Dedifferentiated amniotic fluid mesenchymal stem cell (primary cell): ENCODE results near the gene HAPSTR1.

Experiments used
- DNase-seq: peaks from one replicate; pipeline ENCODE4 v3.0.0-alpha.2; 2016; ENCODE audit errors: extremely low spot score

HAPSTR1 gene

GRCh38 chr16:9123401-9123800, 32.0 kb downstream of the HAPSTR1 start:
- DNase-seq = no peak

GRCh38 chr16:9123871-9124270, 32.4 kb downstream of the HAPSTR1 start:
- no peak for DNase-seq

DNA sequence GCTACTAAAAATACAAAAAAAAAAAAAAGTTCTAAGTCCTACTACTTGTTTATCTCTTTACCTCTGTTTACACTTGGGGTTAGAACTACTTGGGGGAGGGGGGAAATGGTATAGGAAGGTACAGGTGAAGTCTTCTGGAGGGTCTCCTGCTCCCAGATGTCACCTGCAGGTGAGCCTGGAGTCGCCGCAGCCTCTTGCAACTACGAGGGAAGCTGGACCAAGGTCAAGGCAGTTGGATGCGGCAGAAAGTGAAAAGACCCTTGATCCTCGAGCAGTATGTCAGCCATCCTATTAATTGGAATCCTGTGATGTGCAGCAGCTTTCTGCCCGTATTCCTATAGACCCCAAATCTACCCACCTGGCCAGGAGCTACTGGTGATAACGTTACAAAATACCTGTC, 33.0 kb downstream of the HAPSTR1 start:
- no peak for DNase-seq

GRCh38 chr16:9124908-9125584, 33.6 kb downstream of the HAPSTR1 start:
- DNase-seq = no peak

DNA sequence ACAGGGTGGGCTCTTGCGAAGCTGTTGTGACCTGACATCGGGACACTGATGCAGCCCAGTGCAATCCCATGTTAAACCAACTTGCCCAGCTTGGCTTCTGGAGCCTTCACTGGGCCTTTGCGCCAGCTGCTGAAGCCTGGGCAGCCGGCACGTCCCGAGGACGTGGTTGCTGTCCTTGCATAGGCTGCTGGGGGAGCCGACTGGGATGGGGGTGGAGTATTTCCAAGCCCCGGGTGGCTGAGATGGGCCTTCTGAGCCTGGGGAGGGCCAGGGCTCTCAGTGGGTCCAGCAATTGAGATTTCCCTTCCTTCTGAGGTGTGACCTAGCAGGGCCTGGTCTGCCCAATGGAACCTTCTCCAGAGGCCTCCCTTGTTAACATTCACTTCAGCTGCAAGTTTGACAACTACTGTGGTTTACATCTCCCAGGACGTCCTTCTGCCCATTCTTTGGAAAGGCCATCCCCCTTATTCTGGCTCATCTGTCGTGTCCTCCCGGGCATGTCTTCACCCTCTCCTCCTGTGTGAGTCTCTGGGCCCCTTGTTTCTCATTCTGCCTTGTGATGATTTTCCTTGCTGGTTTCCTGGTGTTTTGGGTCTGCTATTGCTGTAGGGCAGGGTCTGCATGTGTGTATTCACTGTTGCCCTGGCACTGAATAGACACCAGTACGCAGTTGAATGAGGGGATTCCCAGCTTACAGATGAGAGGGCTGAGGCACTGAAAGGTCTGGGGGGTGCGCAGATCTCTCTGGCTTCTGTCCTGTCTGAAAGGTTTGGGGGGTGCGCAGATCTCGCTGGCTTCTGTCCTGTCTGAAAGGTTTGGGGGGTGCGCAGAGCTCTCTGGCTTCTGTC, 34.4 kb downstream of the HAPSTR1 start:
- no peak for DNase-seq

- no peak for DNase-seq
Observed at GRCh38 chr16:9126609-9127008, 35.2 kb downstream of the HAPSTR1 start.

DNA sequence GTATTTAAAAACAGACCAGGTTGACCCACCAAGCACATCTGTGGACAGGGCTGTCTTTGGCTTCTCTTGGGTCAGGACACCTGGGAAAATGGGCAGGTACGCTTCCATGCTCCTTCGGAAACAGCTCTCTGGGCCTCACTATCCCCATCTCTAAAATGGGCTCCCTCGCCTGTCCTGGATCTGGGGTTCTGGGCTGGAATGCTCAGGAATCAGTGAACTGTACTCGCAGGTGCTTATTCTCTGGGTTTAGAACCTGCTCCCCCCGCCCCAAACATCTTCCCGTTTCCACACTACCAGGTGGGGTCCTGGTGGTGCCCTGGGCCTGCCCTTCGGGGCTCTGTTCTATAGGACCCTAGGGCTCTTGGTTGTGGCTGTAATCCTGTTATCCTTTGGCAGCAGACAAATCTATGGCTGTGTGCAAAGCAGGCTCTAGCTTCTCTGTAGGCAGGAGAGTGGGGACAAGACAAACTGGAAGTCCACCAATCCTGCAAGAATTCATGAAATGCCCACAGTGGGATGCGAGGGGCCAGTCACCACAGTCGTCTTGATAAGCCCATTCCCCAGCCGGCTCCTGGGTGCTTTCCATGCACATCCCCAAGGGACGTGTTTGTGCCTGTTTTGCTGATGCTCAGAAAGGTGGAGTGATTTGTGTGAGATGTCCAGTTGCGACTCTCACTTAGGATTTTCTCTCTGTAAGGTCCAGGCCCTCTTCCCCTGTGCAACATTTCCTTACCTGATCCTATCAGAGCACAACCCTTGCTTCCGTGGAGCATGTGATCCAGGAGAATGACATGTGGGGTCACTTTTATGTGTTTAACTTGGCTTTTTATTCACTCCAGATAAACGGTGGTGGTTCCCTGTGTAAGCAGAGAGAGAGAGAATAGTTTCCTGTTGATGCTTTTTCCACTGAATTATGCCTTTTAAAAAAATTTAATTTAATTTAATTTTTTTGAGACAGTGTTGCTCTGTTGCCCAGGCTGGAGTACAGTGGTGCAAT, 37.2 kb downstream of the HAPSTR1 start:
- no peak for DNase-seq

GRCh38 chr16:9134306-9134705, 42.9 kb downstream of the HAPSTR1 start:
- no peak for DNase-seq

GRCh38 chr16:9134739-9135138, 43.3 kb downstream of the HAPSTR1 start:
- peak; percentile 23 for DNase-seq

- no peak for DNase-seq
Observed at GRCh38 chr16:9135797-9136196, 44.4 kb downstream of the HAPSTR1 start.

- DNase-seq = no peak
Observed at GRCh38 chr16:9136596-9136995, 45.2 kb downstream of the HAPSTR1 start.

GRCh38 chr16:9138021-9138680, 46.7 kb downstream of the HAPSTR1 start:
- DNase-seq = no peak

GRCh38 chr16:9138731-9139501, 47.5 kb downstream of the HAPSTR1 start:
- peak; percentile 40 for DNase-seq

- DNase-seq = no peak
Observed at GRCh38 chr16:9139965-9140364, 48.5 kb downstream of the HAPSTR1 start.
